ENCODE results near the gene ZFHX3. TPM values are rescaled to one million over a fixed set of nuclear protein-coding genes. Genes with fewer than 3 reads are reported as not detected.

ZFHX3 gene
- polyA plus RNA-seq, 1 donor (not counting 4 experiments of a cell fraction or from before 2014, with no cell fraction given): 1.2 TPM

GRCh38 chr16:72789465-72789864, 258.5 kb downstream of the ZFHX3 start:
- Histone ChIP-seq H3K9ac (ENCODE audit: control insufficient read depth, extremely low read depth, insufficient read depth, low read length) (no peak overlapping the region), H3K79me2 (ENCODE audit: control insufficient read depth, insufficient read depth, low read length) (no peaks in the 10 kb centered on the region), H3K27me3 (ENCODE audit: control insufficient read depth, extremely low read depth, insufficient read depth, low read length) (no peaks in the 10 kb centered on the region), H2AFZ (ENCODE audit: control insufficient read depth, low read length) (no peak overlapping the region), H3K36me3 (ENCODE audit: control insufficient read depth in 2 of 2, extremely low read depth in 1 of 2, insufficient read depth in 2 of 2, low read length in 2 of 2) (peaks cover 5 to 12% of the 10 kb centered on the region in 2 experiments), H3K4me1 (ENCODE audit: control insufficient read depth, extremely low read depth, insufficient read depth, low read length) (peaks cover 3% of the 10 kb centered on the region), H3K4me3 (ENCODE audit: control insufficient read depth in 2 of 3, extremely low read depth in 1 of 3, insufficient read depth in 2 of 3, low read depth in 1 of 3, low read length in 3 of 3) (no peak overlapping the region), H3K27ac (ENCODE audit: control insufficient read depth, insufficient read depth, low read length) (no peak overlapping the region), H4K20me1 (ENCODE audit: control insufficient read depth, extremely low read depth, insufficient read depth, low read length) (no peaks in the 10 kb centered on the region), H3K4me2 (ENCODE audit: control insufficient read depth, extremely low read depth, insufficient read depth, low read depth, low read length) (no peak overlapping the region), H3K9me3 (ENCODE audit: control insufficient read depth, low read depth, low read length) (no peaks in the 10 kb centered on the region), H3K9me1 (ENCODE audit: control insufficient read depth, extremely low read depth, insufficient read depth, low read length) (no peaks in the 10 kb centered on the region)
- TF ChIP-seq EZH2 (IDR thresholded peaks at IDR 0.05; ENCODE audit: low read length) (no peak), CTCF (optimal IDR thresholded peaks at IDR 0.05 in 1 of 3, IDR thresholded peaks at IDR 0.05 in 1 of 3, conservative IDR thresholded peaks at IDR 0.05 in 1 of 3; ENCODE audit: extremely low read depth in 1 of 3, insufficient read depth in 2 of 3, low read length in 3 of 3) (no peak)
- no peak for DNase-seq (ENCODE audit: low read depth, low spot score)
- dilution Hi-C loops (cut with MboI; ENCODE audit: extremely low pct_ligation_motif_present, low sequenced_read_pairs): no loop called here
- no peak for FAIRE-seq

- no peak for DNase-seq (ENCODE audit: low read depth, low spot score)
- Histone ChIP-seq H3K9me3 (ENCODE audit: control insufficient read depth, low read depth, low read length) (no peaks in the 10 kb centered on the region), H3K36me3 (ENCODE audit: control insufficient read depth in 2 of 2, extremely low read depth in 1 of 2, insufficient read depth in 2 of 2, low read length in 2 of 2) (peaks cover 2 to 5% of the 10 kb centered on the region in 2 experiments), H3K4me1 (ENCODE audit: control insufficient read depth, extremely low read depth, insufficient read depth, low read length) (peaks cover 3% of the 10 kb centered on the region), H3K4me3 (ENCODE audit: control insufficient read depth in 2 of 3, extremely low read depth in 1 of 3, insufficient read depth in 2 of 3, low read depth in 1 of 3, low read length in 3 of 3) (no peak overlapping the region), H3K9me1 (ENCODE audit: control insufficient read depth, extremely low read depth, insufficient read depth, low read length) (no peaks in the 10 kb centered on the region), H3K9ac (ENCODE audit: control insufficient read depth, extremely low read depth, insufficient read depth, low read length) (no peak overlapping the region), H3K27ac (ENCODE audit: control insufficient read depth, insufficient read depth, low read length) (no peak overlapping the region), H3K79me2 (ENCODE audit: control insufficient read depth, insufficient read depth, low read length) (no peaks in the 10 kb centered on the region), H4K20me1 (ENCODE audit: control insufficient read depth, extremely low read depth, insufficient read depth, low read length) (no peaks in the 10 kb centered on the region), H3K4me2 (ENCODE audit: control insufficient read depth, extremely low read depth, insufficient read depth, low read depth, low read length) (no peak overlapping the region), H2AFZ (ENCODE audit: control insufficient read depth, low read length) (no peak overlapping the region), H3K27me3 (ENCODE audit: control insufficient read depth, extremely low read depth, insufficient read depth, low read length) (no peaks in the 10 kb centered on the region)
- no peak for TF ChIP-seq EZH2 (IDR thresholded peaks at IDR 0.05; ENCODE audit: low read length)
- dilution Hi-C loops (cut with MboI; ENCODE audit: extremely low pct_ligation_motif_present, low sequenced_read_pairs): no loop called here
- FAIRE-seq: no peak
Observed at GRCh38 chr16:72788269-72788809, 259.6 kb downstream of the ZFHX3 start.
